ENCODE measurements around the gene EPHB4.

The EPHB4 gene

GRCh38 chr7:100852048-100852872 lies 24.9 kb upstream of the EPHB4 start, which contains the start of gene SLC12A9:
Gene SLC12A9, plus strand, starts transcription at chr7:100852713. Its CDS starts 1,485 bp downstream, at chr7:100854198.
- TF ChIP-seq CTCF (IDR thresholded peaks at IDR 0.05; ENCODE audit: insufficient read depth, missing control alignments): peak; percentile 84
- no peak for FAIRE-seq

DNA sequence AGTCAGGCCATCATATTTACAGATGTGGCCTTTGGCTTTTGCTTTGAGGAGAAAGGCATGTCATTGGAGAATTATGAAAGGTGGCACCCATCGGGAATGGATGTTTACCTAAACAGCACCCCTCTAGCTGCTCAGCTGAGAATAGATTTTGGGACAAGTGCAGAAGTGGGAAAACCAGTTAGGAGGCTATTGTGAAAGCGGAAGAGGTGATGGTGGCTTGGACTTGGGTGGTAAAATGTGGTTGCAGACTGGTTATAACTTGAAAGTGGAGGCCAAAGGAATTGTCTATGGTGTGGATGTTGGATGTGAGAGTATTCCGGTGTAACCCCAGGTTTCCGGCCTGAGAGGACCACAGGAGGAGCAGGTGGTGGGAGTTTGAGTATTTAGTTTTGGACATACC lies 20.0 kb upstream of the EPHB4 start:
- no peak for TF ChIP-seq CTCF (IDR thresholded peaks at IDR 0.05; ENCODE audit: insufficient read depth, missing control alignments)
- no peak for FAIRE-seq
- DNase-seq (ENCODE audit: insufficient read length, low spot score): no peak

More at GRCh38 chr7:100852048-100852872, 24.9 kb upstream of the EPHB4 start, which contains the start of gene SLC12A9:
- DNase-seq (ENCODE audit: insufficient read length, low spot score): peak; percentile 99

DNA sequence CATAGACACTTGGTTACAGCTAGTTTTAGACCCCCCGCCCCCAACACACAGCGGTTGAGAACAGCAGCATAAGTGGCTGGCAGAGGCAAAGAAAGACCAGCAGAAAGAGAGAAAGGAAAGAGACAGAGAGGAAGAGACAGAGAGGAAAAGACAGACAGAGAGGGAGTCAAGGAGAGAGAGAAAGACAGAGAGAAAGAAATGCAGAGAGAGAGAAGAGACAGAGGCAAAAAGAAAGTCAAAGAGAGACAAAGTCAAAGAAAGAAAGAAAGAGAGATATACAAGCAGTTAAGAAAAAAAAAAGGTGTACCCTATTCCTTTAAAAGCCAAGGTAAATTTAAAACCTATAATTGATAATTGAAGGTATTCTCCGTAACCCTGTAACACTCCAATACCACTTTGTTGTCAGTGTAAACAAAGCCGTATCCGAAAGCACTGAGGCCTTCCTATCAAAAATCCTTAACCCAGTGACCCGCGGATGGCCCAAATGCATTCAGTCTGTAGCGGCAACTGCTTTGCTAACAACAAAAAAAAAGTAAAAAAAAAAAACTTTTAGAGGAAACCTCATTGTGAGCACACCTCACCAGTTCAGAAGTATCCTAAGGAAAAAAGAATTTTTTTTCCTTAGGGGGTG lies 13.3 kb upstream of the EPHB4 start:
- DNase-seq (ENCODE audit: insufficient read length, low spot score) (no peak), FAIRE-seq (no peak)
- no peak for TF ChIP-seq CTCF (IDR thresholded peaks at IDR 0.05; ENCODE audit: insufficient read depth, missing control alignments)

DNA sequence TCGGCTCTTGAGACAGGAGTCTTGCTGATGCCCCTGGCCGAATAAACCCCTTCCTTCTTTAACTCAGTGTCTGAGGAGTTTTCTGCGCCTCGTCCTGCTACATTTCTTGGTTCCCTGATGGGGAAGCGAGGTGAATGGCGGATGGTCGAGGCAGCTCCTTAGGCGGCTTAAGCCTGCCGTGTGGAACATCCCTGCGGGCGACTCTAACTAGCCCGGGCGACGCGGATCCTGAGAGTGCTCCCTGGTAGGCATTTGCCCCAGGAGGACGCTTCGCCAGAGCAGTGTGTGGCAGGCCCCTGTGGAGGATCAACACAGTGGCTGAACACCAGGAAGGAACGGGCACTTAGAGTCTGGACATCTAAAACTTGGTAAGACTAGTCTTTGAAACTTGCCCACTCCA lies 12.0 kb upstream of the EPHB4 start:
- FAIRE-seq (no peak), DNase-seq (ENCODE audit: insufficient read length, low spot score) (no peak)
- TF ChIP-seq CTCF (IDR thresholded peaks at IDR 0.05; ENCODE audit: insufficient read depth, missing control alignments): no peak

GRCh38 chr7:100837099-100837836 lies 9.9 kb upstream of the EPHB4 start:
- no peak for FAIRE-seq
- TF ChIP-seq CTCF (IDR thresholded peaks at IDR 0.05; ENCODE audit: insufficient read depth, missing control alignments): no peak
- DNase-seq (ENCODE audit: insufficient read length, low spot score): no peak

GRCh38 chr7:100836812-100837098 lies 9.4 kb upstream of the EPHB4 start:
- FAIRE-seq (no peak), DNase-seq (ENCODE audit: insufficient read length, low spot score) (no peak)
- no peak for TF ChIP-seq CTCF (IDR thresholded peaks at IDR 0.05; ENCODE audit: insufficient read depth, missing control alignments)
